Measurements from ENCODE around the gene DSG2. TPM values are rescaled to one million over a fixed set of nuclear protein-coding genes. Genes with fewer than 3 reads are reported as not detected.
"Not testable (repeated sequence)": the region's sequence is repeated elsewhere in the genome, so short reads cannot be mapped to it uniquely, and the experiment has no call there.

Gene DSG2
- 22.2 and 22.3 TPM in 2 replicates for total RNA-seq (2014; rRNA removed; shearing (Covaris generic))

DNA sequence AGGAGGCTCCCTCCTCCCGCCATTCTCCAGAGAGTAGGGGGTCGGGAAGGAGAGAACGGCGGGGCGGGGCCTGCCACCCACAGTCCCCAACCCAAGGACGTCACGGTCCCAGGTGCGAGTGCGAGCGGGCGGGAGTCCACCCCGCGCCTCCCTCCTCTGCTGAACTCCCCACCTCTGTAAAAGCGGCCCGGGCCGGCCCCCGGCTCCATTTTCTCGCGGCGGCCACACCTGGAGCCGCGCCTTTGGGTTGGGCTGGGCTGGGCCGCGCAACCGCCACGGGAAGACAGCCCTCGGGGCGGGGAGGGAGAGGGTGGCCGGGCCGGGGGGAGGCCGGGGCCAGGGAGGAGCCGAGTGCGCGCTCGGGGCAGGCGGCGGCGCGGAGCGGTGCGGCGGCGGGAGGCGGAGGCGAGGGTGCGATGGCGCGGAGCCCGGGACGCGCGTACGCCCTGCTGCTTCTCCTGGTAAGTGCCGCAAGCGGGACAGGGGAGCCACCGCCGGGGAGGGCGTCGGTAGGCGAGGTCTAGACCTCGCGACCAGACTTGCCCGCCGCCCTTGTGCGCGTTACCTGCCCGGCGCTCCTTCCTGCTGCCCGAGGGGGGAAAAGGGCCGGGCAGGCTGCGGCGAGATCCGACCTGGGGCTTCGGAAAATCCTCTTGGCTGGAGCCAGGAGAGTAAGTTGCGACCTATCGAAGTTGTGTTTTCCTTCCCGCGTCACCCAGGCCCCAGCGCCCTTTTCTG lies at the start of gene DSG2:
DSG2 (plus strand) TSS at position 342 of the 738 bp plus-strand sequence; CDS start at position 417, 75 bp downstream.
- peak; percentile 71 for DNase-seq (ENCODE audit: low read depth)

DNA sequence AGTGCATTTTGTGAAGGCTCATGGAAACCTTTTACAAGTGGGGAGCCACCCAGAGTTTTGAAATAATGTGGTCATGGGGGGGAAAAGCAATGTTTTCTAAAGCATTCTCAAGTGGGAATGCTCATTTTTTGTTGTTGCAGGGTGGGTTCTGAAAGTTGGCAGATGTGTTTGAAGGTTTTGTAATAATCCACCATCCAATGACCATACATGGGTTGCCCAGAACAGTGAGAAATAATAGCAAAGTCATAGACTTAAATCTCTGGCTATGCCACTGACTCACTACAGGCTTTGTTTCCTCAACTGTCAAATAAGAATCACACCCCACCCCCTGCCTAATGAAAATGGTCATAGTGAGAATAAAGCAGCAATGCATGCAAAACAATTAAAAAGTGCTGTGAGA lies 47.6 kb upstream of the DSG2 start:
- no peak for DNase-seq (ENCODE audit: low read depth)

GRCh38 chr18:31451625-31452024 lies 46.4 kb upstream of the DSG2 start:
- DNase-seq (ENCODE audit: low read depth) = no peak

- peak; percentile 69 for DNase-seq (ENCODE audit: low read depth)
These were observed 43.8 kb upstream of the DSG2 start for GRCh38 chr18:31454066-31454708.

DNA sequence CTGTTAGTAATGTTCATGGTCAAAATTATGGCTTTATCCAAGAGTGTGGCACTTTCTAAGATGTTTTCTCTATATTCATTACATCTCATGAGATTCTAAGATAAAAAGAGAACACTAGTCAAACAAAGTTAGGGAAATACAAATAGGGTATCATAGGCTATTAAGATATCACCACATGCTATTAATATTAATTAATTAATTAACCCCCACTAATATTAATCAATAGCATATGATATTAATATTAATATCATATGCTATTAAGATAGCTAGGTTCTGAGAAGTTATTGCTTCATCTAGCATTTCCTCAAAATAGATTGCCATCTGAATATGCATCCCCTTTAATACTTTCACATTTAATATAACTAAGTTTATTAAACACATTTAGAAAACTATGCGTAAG lies 28.3 kb upstream of the DSG2 start:
- DNase-seq (ENCODE audit: low read depth) = no peak

GRCh38 chr18:31478688-31479087 lies 19.3 kb upstream of the DSG2 start:
- DNase-seq (ENCODE audit: low read depth) = no peak

DNA sequence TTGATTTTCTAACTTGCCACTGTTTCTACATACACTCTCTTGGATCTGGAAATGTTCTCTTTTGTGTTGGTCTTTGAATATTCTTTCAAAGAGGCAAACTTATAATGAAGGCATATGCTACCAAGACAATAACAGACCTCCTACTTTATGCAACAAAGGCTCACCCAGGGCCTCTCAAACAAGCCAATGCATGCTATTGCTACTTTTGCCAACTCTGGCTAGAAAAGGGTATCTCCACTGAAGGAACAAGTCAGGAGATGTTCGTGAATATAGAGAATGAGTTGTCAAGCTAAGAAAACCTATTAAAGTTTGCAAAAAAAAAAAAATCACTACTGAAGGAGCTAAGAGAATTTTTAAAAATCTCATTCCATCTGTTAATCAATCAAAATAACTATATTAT lies 15.9 kb upstream of the DSG2 start:
- DNase-seq (ENCODE audit: low read depth) = no peak

GRCh38 chr18:31483396-31483795 lies 14.6 kb upstream of the DSG2 start:
- no peak for DNase-seq (ENCODE audit: low read depth)

- no peak for DNase-seq (ENCODE audit: low read depth)
These were observed 13.5 kb upstream of the DSG2 start for GRCh38 chr18:31484461-31484860.

GRCh38 chr18:31486165-31486564 lies 11.8 kb upstream of the DSG2 start:
- no peak for DNase-seq (ENCODE audit: low read depth)

GRCh38 chr18:31487246-31488015 lies 10.5 kb upstream of the DSG2 start:
- peak; percentile 88 for DNase-seq (ENCODE audit: low read depth)

GRCh38 chr18:31489311-31489710 lies 8.7 kb upstream of the DSG2 start:
- DNase-seq (ENCODE audit: low read depth) = no peak

GRCh38 chr18:31490387-31490786 lies 7.6 kb upstream of the DSG2 start:
- peak; percentile 33 for DNase-seq (ENCODE audit: low read depth)

DNA sequence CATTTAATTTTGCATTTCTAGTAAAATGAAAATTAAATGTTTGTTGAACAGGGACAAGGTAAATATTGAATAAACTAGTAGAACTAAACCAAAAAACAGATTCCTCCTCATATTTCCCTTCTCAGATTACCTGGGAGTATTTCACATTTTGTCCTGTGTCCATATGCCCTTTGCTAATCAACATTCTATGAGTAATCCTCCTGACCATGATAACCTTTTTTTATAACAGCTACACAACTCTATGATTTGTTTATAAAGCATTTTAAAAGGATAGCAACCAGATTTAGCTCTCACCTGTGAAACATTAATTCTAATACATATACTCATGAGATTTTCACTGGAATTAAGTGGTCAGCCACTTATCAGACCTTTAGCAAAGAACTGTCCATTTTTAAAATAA lies 7.1 kb upstream of the DSG2 start:
- DNase-seq (ENCODE audit: low read depth) = no peak

DNA sequence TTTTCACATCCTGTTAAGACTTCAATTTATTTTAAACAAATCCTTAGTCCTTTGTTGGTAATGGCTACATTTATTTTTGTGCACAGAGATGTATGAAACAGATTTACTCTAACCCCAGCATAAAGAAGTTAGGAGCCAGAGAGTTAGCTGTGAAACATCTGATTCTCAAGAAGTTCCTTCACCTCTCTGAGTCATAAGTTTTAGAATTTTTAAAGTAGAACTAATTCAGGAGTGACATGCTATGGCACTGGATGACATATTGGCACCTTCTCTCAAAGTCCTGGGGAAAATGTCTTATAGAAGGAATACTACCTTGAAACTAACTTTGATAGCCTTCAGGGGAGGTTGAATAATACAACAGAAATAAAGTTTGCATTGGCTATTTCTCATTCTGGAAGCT lies 6.4 kb upstream of the DSG2 start:
- no peak for DNase-seq (ENCODE audit: low read depth)

- DNase-seq (ENCODE audit: low read depth) = no peak
These were observed 5.3 kb upstream of the DSG2 start for GRCh38 chr18:31492671-31493070.

DNA sequence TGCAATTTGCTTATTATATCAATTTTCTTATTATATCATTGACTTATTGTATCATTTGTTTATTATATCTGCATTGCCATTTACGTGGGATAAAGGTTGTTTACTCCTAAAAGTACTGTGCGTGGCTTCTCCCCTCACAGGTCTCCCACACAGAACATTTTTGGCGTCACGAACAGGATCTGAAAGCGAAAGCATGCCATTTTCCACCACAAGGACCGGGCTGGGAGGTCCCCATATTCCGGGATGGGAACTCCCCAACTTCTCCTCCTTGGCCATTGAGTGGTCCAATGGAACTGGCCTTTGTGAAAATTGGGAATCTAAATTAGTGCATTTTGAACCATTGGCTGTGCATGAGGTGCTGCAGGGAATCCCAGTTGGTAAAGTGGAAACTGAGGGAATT lies 4.8 kb upstream of the DSG2 start:
- no peak for DNase-seq (ENCODE audit: low read depth)

DNA sequence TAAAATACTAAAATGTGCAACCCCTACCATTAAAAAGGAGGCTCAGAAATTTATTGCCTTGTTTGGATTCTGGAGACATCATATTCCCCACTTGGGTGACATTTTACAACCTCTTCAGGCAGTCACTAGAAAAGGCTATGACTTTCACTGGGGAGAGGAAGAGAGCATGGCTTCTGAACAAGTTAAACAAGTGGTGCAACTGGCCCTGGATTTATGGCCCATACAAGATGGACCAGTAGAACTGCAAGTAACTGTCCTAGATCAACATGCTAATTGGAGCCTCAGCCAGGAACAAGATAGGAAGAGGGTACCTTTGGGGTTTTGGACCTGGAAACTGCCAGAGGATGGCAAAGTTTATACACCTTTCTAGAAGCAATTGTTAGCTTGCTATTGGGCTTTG lies 4.0 kb upstream of the DSG2 start:
- no peak for DNase-seq (ENCODE audit: low read depth)

- DNase-seq (ENCODE audit: low read depth) = not testable (repeated sequence)
These were observed 3.2 kb upstream of the DSG2 start for GRCh38 chr18:31494705-31495244.

- no peak for DNase-seq (ENCODE audit: low read depth)
These were observed 557 bp upstream of the DSG2 start for GRCh38 chr18:31497404-31497835.

- no peak for DNase-seq (ENCODE audit: low read depth)
These were observed 872 bp downstream of the DSG2 start for GRCh38 chr18:31498574-31499524.

Data from Daoy (cell line).